Stimulated activated CD4-positive, alpha-beta T cell treated with anti-CD3 and anti-CD28 coated beads, TNF-alpha, amount 100 ng/mL, for 24 hours (primary cell): Measurements from ENCODE around the gene TYRP1.

Experiments
- DNase-seq, 3 experiments: peaks; one replicate each; pipeline ENCODE4 v3.0.0-alpha.2; 2020; ENCODE audit warnings: low read depth in 3 of 3

TYRP1 gene

DNA sequence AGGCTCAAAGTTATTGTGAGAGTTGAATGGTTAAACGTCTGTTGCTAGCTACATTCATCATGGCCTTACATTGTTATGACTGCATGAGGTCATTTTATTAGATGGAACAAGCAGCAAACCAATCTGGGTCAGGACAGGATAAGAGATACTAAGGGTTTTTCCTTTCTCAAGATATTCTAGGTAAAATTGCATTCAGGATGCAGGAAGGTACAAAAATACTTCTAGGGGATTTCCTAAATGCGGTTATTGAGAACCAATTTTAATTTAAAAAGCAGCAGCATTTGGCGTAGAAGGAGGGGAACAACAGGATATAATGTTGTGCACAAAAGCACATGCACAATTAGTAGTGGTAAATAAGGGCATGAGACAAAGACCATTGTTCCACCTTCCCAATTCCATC lies 42.5 kb downstream of the TYRP1 start:
- no peak for DNase-seq

- DNase-seq: no peak
These were observed 44.7 kb downstream of the TYRP1 start for GRCh38 chr9:12737871-12738270.

DNA sequence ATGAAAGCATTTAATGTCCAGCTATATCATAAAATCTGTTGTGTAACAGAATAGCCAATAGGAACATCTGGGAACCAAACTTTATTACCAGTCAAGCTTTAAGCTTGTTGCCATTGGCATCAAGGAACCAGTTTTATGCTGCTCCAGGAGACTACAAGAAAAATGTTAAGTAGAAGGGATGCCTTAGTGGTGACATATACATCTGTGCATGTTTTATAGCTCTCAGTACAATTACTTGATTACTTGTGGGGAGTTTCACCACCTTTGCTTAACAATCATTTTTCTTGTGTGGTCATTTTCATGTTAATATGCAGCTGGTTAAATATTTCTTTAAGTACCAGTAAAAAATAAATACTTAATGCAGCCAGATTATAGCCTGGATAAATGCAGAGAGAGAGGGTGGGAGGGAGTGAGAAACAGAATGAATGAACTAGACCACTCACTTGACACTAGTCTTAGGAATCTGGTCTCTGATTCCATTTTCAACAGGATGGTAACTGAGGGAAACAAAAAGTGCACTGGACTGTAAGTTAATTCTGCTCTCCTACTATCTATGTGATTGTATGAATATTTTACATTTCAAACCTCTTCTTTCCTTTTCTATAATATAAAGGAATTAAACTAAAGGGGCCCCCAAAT lies 45.9 kb downstream of the TYRP1 start:
- DNase-seq: no peak

DNA sequence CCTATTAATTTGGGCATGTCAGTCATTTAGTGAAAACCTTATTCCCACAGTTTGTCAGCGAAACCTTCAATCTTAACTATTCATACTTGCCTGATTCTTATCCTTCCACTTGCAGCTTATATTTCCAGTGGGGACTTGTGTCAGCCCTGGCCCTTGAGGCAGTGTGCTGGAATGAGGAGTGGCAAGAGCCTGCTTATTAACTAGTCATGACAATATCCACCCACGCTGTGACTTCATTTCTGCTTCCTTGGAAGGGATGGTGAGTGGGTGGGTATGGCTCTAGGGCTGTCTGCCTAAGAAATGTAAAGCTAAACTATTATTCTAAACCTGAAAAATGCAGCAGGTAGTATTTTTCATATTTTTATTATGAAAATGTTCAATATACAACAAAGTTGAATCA lies 47.7 kb downstream of the TYRP1 start:
- no peak for DNase-seq

DNA sequence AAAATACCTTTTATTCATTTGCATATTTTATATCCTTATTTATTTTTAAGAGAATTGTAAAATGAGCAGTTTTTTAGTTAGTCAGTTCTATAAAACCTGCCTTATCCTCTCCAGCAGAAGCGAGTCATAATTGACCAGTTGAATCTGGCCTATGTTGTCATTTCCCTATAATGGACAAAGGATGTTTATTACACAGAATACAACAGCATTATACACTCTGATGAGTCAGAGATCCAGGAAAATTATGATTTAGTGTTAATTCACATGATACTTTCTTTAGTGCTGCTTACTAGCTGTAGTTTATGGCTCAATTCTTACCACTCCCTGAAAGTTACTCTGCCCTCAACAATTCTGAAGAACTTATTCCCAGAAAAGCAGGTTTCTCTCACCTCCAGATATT lies 54.8 kb downstream of the TYRP1 start:
- no peak for DNase-seq

DNA sequence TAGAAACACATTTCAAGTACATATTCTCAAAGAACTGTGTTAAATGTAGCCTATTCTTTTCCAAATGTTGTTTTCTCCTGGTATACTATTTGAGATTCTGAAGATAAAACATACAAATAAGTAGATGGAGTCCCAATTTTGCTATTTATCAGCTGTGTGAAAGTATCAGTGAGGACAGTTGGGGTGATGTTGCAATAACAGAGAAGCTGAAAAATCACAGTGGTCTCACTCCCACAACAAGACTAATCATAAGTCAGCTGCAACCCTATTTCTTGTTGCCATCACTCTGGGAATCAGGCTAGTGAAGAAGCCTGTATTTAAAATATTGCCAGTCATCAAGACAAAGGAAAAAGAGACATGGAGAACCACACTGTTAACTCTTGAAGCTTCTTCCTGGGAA lies 55.8 kb downstream of the TYRP1 start:
- DNase-seq: no peak

GRCh38 chr9:12753931-12754330 lies 60.7 kb downstream of the TYRP1 start:
- no peak for DNase-seq

GRCh38 chr9:12759761-12760160 lies 66.6 kb downstream of the TYRP1 start:
- DNase-seq: no peak
